NCI-H2196 treated with DMSO at 0.1 percent for 48 hours (cell line): ENCODE measurements around the gene PTH1R.
A peak's percentile ranks its signal among the peaks of the same experiment; 100 is the strongest.
"Not testable (repeated sequence)": the region's sequence is repeated elsewhere in the genome, so short reads cannot be mapped to it uniquely, and the experiment has no call there.

ENCODE experiments used
- DNase-seq: peaks from one replicate; lab custom pipeline; 2025; ENCODE audit not compliant: unreplicated experiment; lab: John Stamatoyannopoulos, UW

Gene PTH1R

DNA sequence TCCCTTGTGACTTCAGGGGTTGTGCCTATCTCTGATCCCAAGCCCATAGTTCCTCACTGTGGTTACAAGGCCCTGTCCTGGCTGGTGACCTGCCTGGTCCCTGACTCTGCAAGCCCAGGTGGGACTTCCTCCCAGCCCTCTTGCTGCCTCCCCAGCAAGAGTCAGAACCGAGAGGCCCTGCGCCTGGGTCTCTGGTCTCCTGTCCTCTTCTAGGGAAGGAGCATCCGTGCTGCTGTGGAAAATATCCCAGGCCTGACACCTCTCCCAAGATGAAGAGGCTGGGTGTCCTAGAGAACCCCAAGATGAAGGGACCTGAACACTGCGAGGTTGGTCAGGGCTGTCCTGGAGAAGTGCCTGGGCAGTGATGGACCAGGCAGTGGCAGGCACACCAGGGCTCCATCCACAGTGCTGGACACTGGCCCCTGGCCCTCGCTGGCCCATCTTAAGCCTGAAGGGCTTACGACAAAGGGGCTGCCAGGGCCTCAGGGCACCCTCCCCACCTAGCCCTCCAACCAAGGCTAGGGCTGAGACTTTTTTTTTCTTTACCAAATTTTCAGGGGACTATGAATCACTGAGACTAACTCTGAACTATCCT is 32.7 kb downstream of the PTH1R start:
- no peak for DNase-seq

DNA sequence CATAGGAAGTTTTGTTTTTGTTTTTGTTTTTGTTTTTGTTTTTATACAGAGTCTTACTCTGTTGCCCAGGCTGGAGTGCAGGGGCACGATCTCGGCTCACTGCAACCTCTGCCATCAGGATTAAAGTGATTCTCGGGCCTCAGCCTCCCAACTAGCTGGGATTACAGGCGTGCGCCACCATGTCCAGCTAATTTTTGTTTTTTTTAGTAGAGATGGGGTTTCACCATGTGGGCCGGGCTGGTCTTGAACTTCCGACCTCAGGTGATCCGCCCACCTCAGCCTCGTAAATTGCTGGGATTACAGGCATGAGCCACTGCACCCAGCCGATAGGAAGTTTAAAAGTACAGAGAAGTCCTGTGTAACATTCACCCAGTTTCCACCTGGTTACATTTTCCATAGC is 33.4 kb downstream of the PTH1R start:
- DNase-seq = not testable (repeated sequence)

DNA sequence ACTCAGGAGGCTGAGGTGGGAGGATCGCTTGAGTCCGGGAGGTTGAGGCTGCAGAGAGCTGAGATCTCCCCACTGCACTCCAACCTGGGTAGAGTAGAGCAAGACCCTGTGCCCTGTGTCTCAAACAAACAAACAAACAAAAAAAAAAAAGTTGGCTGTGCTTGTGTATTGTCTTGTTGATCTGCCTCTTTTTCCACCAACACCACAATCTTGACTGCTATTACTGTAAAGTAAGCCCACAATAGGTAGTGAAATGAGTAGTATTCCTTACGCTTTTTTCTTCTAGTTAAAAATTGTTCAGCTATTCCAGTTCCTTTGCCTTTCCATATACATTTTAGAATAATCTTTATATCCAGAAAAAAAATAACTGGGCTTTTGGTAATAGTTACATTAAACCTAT is 35.5 kb downstream of the PTH1R start:
- no peak for DNase-seq

DNA sequence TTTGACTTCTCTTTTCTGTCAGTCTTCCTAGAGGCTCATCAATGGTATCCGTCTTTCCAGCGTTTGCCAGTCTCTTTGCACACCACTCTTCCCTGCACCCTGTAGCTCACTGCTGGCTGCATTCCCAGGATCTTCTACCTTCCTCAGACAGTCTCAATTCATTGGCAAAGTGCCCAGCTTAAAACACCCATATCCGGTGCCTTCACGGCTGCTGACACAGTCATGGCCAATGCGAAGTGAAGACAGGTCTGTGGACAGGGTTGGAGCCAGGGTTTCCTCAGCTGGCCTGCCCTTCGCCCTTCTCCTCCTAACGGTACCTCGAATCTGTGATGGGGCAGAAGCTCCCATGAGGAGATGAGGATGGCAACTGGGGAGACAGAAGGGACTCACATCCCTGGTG is 36.1 kb downstream of the PTH1R start:
- DNase-seq = peak; percentile 76

DNA sequence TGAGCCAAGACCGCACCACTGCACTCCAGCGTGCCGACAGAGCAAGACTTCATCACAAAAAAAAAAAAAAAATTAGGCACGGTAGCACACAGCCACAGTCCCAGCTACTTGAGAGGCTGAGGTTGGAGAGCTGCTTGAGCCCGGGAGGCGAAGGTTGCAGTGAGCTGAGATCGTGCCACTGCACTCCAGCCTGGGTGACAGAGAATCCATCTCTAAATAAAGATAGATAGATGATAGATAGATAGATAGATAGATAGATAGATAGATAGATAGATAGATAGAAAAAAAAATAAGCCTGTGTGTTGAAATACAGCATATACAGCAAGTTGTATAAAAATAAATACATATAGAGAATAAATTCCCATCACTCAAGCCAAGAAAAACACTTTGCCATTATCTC is 37.3 kb downstream of the PTH1R start:
- no peak for DNase-seq

DNA sequence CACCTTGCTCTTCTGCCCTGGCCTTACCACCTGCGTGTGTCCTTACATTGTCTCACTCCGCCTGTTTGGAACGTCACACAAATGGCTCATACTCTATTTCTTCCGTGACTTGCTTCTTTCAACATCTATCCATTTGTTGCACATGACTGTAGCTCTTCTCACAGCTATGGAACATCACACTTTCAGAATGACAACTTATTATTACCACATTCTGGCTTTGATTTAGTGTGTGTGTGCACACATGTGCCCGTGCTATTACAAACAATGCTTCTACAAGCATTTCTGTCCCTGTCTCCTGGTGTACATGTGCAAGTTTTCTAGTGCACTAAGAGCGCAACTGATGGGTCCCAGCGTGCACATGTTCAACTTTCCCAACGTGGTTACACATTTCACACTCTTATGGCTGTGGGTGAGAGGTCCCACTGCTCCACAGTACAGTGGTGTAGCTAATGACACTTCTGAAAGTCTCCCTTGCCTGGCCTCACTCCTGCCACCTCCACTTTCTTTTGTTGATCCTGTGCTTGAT is 37.8 kb downstream of the PTH1R start:
- DNase-seq = no peak

DNA sequence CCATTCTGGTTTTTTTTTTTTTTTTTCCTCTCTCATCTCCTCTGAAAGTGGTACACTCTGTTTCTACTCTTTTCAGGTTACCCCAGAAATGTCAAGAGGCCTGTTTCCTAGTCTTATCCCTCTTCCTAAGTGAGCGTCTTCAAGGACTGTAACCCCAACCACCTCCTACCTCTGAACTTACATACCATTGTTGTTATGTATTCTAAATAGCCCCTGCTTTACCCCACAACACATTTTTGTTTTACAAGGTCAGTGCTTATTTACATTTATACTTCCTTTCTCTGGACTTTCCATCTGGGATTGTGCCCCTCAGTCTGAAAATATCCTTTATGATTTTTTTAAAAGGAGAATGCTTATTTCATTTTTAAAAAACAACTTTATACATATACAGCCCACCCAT is 38.8 kb downstream of the PTH1R start:
- DNase-seq = no peak

DNA sequence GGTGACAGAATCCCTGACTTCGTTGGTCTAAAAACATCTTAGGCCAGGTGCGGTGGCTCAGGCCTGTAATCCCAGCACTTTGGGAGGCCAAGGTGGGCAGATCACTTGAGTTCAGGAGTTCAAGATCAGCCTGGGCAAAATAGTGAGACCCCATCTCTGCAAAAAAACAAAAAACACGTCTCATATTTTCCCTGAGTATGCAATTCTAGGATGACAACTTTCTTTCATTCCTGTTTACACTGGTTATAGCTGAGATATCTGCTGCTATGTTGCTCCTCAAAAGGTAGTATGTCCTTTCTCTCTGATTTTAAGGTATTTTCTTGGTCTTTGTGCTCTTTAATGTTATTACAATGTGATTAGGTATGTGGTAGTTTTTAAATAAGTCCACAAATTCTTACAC is 39.3 kb downstream of the PTH1R start:
- DNase-seq = no peak

DNA sequence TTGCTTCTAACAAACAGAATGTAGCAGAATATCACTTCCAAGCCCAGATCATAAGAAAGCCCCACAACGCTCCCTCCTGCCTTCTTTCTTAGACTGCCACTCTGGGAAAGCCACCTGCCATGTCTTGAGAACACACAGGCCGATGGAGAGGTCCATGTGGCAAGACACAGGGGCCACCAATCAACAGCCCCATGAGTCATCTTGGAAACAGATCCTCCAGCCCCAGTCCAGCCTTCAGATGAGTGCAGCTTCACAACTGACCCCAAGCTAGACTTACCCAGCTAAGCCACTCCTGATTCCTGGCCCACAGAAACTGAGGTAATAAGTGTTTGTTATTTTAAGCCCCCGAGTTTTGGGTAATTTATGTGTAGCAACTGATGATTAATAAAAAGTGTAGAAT is 39.7 kb downstream of the PTH1R start:
- no peak for DNase-seq

DNA sequence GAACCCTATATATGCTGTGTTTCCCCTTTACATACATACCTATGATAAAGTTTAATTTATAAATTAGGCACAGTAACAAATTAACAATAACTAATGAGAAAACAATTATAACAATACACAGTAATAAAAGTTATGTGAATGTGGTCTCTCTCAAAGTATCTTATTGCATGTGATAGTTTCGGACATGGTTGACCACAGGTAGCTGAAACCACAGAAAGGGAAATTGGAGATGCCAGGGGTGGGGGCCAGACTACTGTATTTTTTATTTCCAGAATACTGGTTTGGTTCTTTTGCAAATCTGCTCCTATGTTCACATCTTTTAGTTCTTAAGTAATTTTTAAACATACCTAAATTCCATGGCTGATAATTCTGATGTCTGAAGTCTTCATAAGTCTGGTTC is 40.7 kb downstream of the PTH1R start:
- no peak for DNase-seq

DNA sequence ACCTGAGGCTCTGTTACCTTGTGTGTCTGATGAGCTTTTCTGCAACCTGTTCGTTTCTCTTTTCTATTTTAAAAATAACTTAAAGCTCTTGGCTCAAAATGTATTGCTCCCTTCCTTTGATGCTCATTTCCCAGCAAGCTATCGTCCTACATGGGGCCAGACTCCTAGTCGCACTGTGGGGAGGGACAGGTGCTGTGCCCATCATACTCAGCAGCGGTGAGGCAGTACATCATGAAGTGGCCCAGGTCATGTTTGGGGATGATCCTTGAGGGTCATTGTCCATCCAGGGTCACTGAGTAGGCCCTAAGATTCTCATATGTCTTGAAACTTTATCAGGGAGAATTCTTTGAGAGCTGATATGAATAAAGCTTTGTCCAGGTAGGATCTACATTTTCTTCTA is 41.1 kb downstream of the PTH1R start:
- DNase-seq = no peak

DNA sequence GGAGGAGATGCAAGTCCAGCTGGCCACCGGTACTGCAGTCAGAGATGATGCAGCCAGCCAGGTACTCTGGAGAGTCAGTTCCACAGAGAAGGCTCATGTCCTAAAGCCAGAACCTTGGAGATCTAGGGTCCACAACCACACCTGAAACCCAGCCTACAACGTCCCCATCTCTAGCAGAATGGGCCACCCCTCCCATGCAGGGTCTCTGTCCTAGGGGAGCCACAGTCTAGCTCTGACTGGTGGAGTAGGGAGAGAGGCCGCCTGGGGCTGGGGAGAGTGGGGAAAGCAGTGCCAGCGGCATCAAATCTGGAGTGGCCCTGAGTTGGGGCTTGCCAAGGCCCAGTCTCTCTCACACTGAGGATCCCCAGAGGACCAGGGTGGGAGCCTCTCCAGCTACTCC is 43.5 kb downstream of the PTH1R start:
- no peak for DNase-seq

DNA sequence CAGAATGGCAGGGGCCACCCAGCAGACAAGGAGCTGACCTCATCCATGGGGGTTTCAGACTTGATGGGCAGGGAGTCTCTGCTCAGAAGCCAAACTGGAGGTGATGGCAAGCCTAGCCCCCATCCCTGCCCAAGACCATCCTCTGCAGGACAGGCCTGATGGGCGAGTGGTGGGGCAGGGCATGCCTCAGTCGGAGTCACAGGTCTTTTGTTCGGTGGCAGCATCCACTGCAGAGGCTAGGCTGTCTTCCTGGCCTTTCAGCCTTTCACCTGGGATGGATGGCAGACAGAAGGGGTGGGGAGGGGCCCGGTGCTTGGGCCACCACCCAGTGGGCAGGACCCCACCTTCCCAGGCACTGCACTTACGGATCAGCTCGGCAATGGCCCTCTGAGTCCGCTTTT is 44.4 kb downstream of the PTH1R start:
- no peak for DNase-seq

DNA sequence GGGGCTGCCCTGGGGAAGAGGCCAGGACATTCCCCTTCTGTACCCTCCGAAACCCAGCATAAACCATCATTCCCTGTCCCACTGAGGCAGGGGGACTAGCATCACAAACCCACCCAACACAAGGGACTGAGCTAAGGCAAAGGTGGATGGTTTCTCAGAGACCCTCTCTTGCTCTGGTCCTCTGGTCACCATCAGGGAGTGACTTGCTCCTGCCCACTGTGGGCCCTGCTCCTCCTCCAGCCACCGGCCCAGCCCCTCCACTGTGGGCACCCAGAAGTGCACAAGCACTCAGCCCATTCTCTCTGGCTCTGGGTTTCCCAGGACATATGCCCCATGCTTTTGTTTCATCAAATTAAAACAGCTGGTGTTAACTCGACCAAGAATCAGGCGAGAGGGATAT is 44.9 kb downstream of the PTH1R start:
- DNase-seq = no peak

DNA sequence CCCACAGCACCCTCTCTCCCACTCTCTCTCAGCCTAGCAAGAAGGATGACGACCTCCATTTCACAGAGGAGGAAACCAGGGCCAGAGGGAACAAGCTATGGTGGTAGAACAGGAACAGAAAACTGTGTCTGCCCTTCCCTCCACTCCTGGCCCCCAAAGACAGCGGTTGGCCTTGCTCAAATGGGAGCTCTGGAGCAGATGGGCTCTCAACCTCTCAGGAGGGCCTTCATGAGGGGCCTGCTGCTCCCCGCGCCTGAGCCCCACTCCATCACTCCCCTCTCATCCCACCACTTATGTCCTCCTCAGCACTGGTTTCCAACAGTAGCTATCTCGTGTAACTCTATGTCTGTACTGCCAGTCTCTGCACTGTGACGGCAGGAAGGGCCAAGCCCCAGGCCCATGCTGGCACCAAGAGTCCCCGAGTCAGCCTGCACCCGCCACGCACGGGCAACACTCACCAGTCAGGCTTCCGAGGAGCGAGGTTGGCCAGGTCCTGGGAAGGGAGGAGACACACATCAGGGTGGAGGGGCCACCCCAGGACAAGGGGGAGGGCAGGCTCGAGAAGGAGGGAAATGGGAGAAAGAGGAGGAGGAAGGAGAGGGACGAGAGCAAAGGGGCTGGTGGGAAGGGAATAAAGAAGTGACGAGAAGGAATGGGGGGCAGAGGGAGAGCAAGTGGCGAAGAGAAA is 45.5 kb downstream of the PTH1R start:
- no peak for DNase-seq

DNA sequence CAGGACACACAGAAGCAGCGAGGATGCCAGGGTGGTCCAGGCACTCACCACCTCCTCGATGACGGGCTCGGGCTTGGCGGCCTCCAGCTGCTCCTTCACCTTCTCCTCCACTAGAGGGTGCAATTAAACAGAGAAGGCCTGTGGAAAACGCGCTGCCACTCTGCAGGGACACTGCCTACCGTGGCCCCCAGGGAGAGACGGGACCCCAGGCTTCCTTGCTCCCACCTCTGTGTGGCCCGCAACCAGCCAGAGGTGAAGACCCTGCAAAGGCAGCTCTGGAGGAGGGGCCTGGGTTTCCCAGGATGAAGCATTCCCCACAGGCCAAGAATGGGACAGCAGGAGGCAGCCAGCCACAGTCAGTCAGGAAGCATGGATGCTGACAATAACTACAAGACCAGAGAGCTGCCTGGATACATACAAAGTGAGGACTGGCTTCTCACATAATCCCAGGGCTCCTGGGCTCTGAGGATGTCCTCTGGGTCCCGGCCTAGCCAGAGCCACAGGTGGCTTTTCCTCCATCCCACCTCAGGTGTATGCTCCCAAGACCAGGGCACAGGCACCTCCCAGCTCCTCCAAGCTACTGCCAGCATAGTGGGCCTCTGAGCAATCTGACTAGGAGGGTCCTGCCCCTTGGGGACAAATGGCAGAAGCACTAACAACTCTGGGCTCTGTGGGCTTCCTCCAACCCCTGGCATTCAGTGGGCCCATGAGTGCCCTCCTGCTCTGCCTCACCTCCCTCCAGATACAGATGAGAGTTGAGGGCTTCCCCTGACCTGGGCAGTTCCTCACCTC is 46.2 kb downstream of the PTH1R start:
- DNase-seq = no peak

DNA sequence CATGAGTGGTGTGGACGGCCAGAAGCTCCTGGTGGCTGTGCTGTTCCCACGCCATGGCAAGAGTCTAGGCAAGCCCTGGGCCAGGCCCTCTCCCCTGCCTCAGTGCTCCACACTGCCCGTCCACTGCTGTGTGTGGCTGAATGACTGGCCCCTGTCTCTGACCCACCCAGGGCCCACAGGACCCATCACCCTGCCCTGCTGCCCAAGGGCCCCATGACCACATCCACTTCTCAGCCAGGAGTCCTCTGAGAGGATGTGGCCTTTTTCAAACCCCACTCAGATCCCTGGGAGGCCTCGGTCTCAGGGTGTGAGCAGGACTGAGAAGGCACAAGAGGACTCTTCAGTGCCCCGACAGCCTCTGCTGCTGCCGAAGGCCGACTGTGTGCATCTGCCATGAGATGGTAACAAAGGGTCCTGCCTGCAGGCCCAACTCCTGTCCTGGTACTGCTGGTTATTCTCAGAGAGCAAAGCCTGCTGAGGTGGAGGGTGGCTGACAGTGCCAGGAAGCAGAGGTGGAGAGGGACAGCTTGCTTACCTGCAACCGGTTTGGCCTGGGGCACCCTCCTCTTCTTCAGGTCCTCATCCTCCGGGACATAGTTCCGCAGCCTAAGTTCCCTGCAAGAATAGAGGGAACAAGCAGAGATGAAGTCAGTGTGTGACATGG is 47.5 kb downstream of the PTH1R start:
- DNase-seq = no peak

DNA sequence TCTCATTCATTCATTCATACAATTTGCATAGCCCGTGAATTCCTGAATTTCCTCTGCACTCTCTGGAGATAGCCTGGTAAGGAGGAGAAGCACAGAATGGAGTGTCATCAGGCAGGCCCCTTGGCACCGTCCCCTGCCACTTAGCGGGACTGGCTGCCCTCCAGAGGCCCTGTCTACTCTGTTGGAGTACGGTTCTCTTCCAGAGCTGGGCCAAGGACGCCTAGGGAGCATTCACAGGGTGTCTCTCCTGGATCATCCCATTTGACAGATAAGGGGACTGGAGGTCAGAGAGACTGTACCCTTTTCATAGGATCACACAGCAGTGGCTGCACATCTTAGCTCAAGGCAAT is 48.0 kb downstream of the PTH1R start:
- DNase-seq = no peak

DNA sequence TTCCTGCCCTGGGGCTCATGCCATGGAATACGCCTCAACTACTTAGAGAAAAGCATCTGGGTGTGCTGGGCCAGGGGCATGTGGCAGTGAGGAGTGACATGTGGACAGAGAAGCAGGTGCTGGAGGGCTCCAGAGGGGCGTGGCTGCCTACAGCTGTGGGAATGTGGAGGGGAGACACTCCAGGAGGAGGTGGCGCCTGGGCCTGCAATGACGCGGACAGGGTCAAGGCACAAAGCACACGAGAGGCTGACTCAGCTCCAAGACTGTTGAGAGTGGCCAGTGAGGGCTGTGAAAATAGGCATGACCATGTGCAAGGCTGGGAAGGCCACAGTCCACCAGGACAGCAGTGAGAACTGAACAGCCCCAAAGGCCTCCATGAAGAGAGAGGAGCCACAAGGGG is 48.5 kb downstream of the PTH1R start:
- no peak for DNase-seq

DNA sequence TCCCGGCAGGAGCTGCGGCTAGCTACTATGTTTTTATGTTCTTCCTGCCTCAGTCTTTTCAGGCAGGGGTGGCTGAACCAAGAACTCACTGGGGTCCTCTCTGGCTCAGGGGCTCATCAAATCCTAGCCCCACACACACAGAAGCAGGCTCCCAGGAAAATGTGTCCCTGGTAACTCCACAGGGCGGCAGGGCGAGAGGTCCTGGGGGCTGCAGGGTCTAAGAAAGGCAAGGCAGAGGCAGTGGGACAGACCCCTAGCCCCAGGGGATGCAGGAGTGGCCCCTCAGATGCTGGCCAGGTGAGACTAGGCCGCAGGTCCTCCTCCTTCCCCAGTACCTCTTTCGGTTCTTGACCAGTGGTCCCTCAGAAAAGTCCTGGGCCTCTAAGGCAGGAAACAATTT is 48.9 kb downstream of the PTH1R start:
- DNase-seq = no peak

DNA sequence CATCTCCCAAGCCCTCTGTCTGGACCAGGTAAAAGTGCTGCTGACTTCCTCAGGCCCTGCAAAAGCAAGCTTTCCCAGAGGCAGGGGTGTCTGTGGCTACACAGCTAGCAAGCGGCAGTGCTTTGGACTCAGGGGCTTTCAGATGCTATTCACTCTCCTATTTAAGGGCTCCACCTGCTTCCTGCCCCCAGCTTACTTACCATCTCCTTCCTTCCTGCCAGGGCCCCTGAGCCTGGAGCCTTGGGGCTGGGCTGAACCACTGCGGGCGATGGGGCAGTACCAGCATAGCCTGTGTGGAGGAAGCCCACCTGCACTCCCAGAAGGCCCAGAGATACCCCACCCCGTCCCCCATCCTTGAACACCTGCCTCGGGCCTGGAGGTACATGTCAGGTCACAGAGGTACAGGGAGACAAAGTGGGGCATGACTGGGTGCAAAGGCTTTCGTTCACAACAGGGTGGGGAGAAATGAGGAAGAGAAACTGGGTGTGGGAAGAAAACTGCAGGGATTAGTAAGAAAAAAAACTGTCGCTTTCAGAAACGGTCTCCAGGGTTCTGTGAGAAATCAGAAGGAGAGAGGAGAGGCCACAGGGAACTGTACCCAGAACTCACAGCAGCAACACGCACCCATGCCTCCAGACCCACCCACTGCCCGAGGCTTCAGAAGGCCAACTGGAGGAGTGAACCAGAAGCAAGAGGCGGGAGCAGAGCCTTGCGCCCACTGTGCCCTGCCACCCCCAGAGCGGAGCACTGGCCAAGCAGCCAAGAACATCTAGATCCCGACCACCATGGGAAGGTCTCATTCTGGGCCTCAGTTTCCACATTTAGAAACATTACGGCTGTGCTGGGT is 49.6 kb downstream of the PTH1R start:
- no peak for DNase-seq
